Natural killer cell (primary cell): ENCODE data around the gene BDKRB2. TPM values are rescaled to one million over a fixed set of nuclear protein-coding genes. Genes with fewer than 3 reads are reported as not detected.

ENCODE experiments used
- ATAC-seq, 3 donors: fragments of 150-1000 bp in 2 of 3; fragments of 200-7000 bp in 1 of 3; cut with Tn5 transposase; 1 replicate in 1 of 3; 2 replicates in 2 of 3; pipeline ENCODE4 v1.10.0; 2021; ENCODE audit warnings: mild to moderate bottlenecking in 2 of 3, moderate library complexity in 2 of 3
- DNase-seq, 2 donors: peaks; one replicate each; pipeline versions ENCODE4 v3.0.0 to v3.0.0-alpha.2; 2013 to 2021; ENCODE audit warnings: mixed read lengths in 1 of 2
- H3K27ac ChIP-seq: one replicate; pipeline ENCODE4 v1.5.1; 2013; ENCODE audit warnings: mild to moderate bottlenecking, low read length
- H3K27me3 ChIP-seq: one replicate; pipeline ENCODE4 v1.6.1; 2013; ENCODE audit warnings: low read length; ENCODE audit not compliant: control insufficient read depth, insufficient read depth
- H3K36me3 ChIP-seq: one replicate; pipeline ENCODE4 v1.6.1; 2013; ENCODE audit warnings: low read length; ENCODE audit not compliant: control insufficient read depth, insufficient read depth
- H3K4me1 ChIP-seq: one replicate; pipeline ENCODE4 v1.6.1; 2013; ENCODE audit warnings: low read length; ENCODE audit not compliant: control insufficient read depth, insufficient read depth
- H3K4me3 ChIP-seq: one replicate; pipeline ENCODE4 v1.5.1; 2013; ENCODE audit warnings: low read length
- H3K9me3 ChIP-seq: one replicate; pipeline ENCODE4 v1.6.1; 2013; ENCODE audit warnings: low read length; ENCODE audit not compliant: control insufficient read depth, insufficient read depth
- H3K27ac Mint-ChIP-seq, 2 donors: one replicate each; pipeline ENCODE4 v1.8.0; 2022; ENCODE audit warnings: mild to moderate bottlenecking in 2 of 2, mixed read lengths in 2 of 2, moderate library complexity in 1 of 2
- H3K27me3 Mint-ChIP-seq, 2 donors: one replicate each; pipeline ENCODE4 v1.8.0; 2022; ENCODE audit warnings: low read depth in 2 of 2, mixed read lengths in 2 of 2
- H3K36me3 Mint-ChIP-seq: one replicate; pipeline ENCODE4 v1.8.0; 2022; ENCODE audit warnings: mixed read lengths
- H3K4me1 Mint-ChIP-seq, 2 donors: one replicate each; pipeline ENCODE4 v1.8.0; 2022; ENCODE audit warnings: mixed read lengths in 2 of 2
- H3K4me3 Mint-ChIP-seq: one replicate; pipeline ENCODE4 v1.8.0; 2022; ENCODE audit warnings: mild to moderate bottlenecking, moderate library complexity, mixed read lengths
- H3K9me3 Mint-ChIP-seq, 2 donors: one replicate each; pipeline ENCODE4 v1.8.0; 2022; ENCODE audit warnings: mixed read lengths in 2 of 2
- CTCF ChIP-seq: fragments of 200-600 bp; IDR thresholded peaks from one replicate; pipeline ENCODE4 v1.8.0; 2022; ENCODE audit warnings: antibody characterized with exemption
- WGBS: methylation state at CpG from one replicate; pipeline ENCODE4 v1.1.7; 2013; ENCODE audit warnings: missing lambda C conversion rate; ENCODE audit not compliant: insufficient coverage; 5-methylcytosine and 5-hydroxymethylcytosine counted together
- intact Hi-C: fragments of 100-400 bp; cut with micrococcal nuclease; formaldehyde crosslinking; loops from one replicate; pipeline ENCODE4 v1.14.2; 2022
- total RNA-seq, 4 donors: library from RNA; stranded (reverse); fragments of 120-200 nt in 1 of 4; gene quantifications; one replicate each; pipeline versions ENCODE4 v1.2.3 to v1.2.4, GENCODE V29; 2013 to 2022

Gene BDKRB2
- total RNA-seq, 3 donors from 2014 or later (not counting 1 experiment from before 2014, with no cell fraction given) = not detected

DNA sequence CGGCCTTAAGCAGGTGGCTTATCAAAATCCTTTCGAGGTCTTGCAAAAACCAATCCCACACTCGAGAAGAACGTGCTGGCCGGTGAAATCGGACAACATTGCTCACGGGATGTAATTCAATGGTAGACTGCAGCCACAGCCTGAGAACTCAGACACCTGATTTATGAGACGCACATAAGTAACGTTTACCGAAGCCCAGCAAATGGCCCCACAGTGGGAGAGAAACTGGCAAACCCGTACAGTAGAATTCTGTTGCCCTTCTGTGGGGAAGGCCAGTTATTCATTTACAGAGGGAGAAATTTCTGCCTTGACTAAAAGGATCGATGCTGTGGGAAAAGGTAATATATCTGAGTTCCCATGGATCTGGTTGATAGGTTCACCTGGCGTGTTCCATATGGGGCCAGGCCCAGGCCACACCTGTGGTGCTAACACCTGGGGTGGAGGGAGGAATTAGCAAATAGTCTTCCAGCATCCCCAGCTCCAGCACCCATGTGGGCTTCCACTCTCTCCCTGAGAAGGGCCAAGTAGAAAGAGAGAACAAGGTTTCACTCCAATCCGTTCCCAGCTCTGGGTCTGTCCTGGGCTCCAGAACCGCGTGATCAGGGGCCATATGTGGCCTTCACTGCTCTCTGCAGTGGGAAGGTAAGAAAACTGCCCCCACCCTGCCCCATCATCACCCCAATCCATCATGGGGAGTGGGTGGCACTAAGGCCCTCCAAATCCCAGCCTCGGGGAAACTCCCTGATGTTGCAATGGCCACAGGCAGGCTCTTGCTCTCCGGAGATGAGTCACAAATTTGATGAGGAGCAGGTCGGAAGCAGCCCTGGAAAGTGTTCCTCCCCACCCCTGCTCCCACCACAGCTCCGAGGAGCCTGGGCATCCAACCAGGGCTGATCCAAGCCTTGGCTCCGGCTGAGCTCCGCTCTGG is 64.1 kb downstream of the BDKRB2 start:
- H3K36me3 Mint-ChIP-seq = no peaks in the 10 kb centered on the region
- H3K9me3 ChIP-seq = no peaks in the 10 kb centered on the region
- H3K27ac ChIP-seq = no peak overlapping the region
- H3K4me3 ChIP-seq = no peak overlapping the region
- intact Hi-C loops = no loop called here
- no peak for TF ChIP-seq CTCF
- no peaks in the 10 kb centered on the region for H3K9me3 Mint-ChIP-seq
- no peak for ATAC-seq
- 87% methylated on average over 22 of the region's 22 CpGs for WGBS
- peaks cover 8% of the 10 kb centered on the region in 2 donors for H3K27me3 Mint-ChIP-seq
- H3K27me3 ChIP-seq = no peaks in the 10 kb centered on the region
- no peak overlapping the region for H3K4me3 Mint-ChIP-seq
- H3K4me1 ChIP-seq = no peaks in the 10 kb centered on the region
- DNase-seq = no peak
- no peaks in the 10 kb centered on the region for H3K4me1 Mint-ChIP-seq
- H3K27ac Mint-ChIP-seq = no peak overlapping the region
- no peaks in the 10 kb centered on the region for H3K36me3 ChIP-seq

GRCh38 chr14:96269359-96269710 is 64.7 kb downstream of the BDKRB2 start:
- Mint-ChIP-seq H3K27me3 (peaks cover 8% of the 10 kb centered on the region in 2 donors), H3K27ac (no peak overlapping the region)
- 88% methylated on average over 10 of the region's 10 CpGs for WGBS

DNA sequence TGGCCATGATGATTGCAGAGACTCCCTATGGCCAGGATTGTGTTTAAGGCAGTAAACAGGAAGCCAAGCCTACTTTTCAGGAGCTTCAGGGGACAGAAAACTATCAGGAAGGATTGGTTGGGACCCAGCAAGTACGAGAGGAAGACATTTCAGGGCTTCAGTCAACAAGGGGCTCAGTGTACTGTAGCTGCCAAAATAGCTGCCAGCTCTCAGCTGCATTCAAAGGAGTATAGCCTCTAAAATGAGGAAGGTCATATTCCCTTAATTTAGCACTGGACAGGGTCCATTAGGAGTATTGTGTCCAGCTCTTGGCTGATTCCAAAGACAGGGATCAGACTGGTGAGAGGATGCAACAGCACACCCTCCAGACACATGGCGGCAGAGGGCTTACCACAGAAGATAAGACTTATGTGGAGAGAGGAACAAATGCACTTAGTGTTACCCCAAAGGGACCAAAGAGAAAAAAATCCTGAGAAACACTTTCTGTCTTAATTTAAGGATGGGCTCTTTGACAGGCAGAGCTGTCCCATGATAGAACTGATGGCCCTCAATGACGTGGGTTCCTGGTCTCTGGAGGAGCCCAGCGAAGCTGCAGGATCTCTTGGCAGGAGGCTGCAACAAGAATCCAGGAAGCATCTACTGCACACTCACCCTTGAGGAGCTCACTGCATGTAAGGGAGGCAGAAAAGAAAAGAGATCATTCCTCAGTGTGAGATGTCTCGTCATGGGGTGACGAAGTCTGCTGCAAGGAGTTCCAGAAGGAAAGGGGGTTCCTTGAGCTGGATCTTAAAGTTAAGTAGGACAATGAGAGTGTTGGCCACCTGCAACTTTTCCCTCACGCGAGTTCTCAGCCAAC is 66.2 kb downstream of the BDKRB2 start:
- intact Hi-C loops = no loop called here
- TF ChIP-seq CTCF = no peak
- 88% methylated on average over 8 of the region's 8 CpGs for WGBS

More at GRCh38 chr14:96269359-96269710, 64.7 kb downstream of the BDKRB2 start:
- H3K27me3 ChIP-seq = no peaks in the 10 kb centered on the region
- Mint-ChIP-seq H3K4me1 (no peaks in the 10 kb centered on the region), H3K9me3 (no peaks in the 10 kb centered on the region), H3K36me3 (no peaks in the 10 kb centered on the region), H3K4me3 (no peak overlapping the region)
- H3K36me3 ChIP-seq = no peaks in the 10 kb centered on the region
- no peaks in the 10 kb centered on the region for H3K9me3 ChIP-seq
- ATAC-seq = no peak
- no peak for DNase-seq
- TF ChIP-seq CTCF = no peak
- H3K4me3 ChIP-seq = no peak overlapping the region
- no peak overlapping the region for H3K27ac ChIP-seq
- no peaks in the 10 kb centered on the region for H3K4me1 ChIP-seq
- intact Hi-C loops = no loop called here

More for the DNA sequence above, 66.2 kb downstream of the BDKRB2 start:
- Histone ChIP-seq H3K27me3 (no peaks in the 10 kb centered on the region), H3K4me3 (no peak overlapping the region), H3K27ac (no peak overlapping the region), H3K4me1 (no peaks in the 10 kb centered on the region), H3K36me3 (no peaks in the 10 kb centered on the region), H3K9me3 (no peaks in the 10 kb centered on the region)
- ATAC-seq (no peak), DNase-seq (no peak)
- Mint-ChIP-seq H3K4me1 (no peaks in the 10 kb centered on the region), H3K9me3 (no peaks in the 10 kb centered on the region), H3K4me3 (no peak overlapping the region), H3K36me3 (no peaks in the 10 kb centered on the region), H3K27me3 (peaks cover 8% of the 10 kb centered on the region in 2 donors), H3K27ac (no peak overlapping the region)
